Measurements from ENCODE around the gene GAREM1.
"Not testable (repeated sequence)": the region's sequence is repeated elsewhere in the genome, so short reads cannot be mapped to it uniquely, and the experiment has no call there.

Gene GAREM1

DNA sequence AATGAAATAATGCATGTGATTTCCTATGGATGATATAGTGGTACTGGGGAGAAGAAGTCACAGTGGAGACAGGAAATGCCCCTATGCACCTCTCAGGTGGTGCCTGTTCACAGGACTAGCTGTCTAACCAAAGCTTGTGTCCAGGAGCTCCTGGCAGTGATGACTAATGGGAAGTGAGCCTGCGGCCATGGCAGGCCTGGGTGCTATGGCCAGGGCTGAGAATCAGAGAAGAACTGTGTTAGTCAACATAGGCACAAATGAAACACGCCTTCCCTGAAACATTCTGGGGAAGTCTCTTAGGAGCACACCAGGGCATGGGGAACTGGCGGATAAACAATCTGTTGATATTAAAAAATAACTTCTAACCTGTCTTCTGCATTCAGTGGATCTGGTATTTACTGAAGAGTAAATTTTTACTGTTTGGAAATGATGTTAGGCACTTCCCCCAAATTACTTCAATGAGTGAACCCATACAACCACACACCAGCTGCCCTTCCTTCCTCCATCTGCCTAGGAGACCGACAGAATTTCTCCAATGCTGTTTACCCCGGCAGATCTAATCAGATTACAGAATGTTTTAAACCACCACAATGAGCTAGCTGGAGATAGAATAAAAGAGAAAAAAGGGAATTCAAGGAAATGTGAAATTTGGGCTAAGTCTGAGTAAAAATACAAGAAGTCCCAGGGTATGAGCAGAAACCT lies 213.4 kb downstream of the GAREM1 start:
- DNase-seq (ENCODE audit: low read depth in 3 of 3): no peak

DNA sequence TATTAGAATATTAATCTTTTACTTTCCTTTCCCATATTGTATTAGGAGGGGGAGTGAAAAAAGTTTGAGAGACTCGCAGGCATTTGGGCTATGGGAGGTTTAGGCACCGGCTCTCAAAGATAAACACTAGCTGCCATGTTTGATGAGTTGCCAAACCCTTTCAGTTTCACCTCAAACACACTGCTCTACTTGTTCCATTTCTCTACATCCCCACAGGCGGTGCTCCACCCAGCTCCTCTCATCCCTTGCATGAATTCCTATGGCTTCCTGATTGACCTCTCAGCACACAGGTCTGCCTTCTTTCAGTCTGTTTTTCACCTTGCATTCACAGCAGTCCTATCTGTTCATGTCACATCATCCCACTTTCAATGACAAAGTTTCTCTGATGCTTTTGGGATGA lies 215.1 kb downstream of the GAREM1 start:
- no peak for DNase-seq (ENCODE audit: low read depth in 3 of 3)

DNA sequence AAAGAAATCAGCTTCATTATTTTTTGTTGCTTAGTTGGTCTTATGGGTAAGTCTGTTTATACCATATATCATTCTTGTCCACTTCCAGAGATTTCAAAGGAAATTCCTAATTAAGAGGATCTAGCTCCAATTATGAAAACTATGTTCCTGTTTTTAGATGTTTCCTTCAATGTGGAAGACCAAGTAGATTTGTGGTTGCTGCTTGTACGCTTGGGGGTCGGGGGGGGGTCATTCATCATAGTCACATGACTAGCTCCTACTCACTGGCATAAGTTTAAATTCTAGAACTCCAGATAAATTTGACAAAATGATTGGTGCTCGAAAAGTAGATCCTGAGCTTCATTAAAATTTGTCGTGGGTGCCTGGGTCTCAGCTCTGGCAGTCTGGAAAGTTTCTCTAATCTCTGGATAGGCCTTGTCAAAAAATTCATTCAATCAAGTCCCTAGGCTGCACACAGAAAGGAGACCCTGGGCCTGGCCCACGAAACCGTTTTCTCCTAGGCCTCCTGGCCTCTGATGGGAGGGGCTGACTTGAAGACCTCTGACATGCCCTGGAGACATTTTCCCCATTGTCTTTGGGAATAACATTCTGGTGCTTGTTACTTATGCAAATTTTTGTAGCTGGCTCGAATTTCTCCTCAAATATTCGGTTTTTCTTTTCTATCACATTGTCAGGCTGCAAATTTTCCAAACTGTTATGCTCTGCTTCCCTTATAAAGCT lies 218.4 kb downstream of the GAREM1 start:
- DNase-seq (ENCODE audit: low read depth in 3 of 3): no peak

DNA sequence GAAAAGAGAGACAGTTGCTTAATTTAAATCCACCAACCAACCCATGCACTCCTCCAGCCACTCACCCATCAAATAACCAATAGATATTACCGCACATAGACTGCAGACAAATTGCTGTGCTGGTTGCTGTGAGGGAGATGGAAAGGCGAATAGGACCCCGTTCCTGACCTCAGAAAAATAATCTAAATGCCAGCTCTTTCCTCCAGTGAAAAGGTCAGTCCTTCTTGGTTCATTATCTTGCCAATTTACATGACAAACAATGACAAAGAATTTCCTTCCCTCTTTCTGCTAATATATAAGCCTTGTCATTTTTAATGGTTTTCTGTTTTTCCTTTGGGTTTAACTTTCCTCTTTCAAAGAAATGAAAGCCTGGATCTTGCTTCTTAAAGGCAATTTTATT lies 219.2 kb downstream of the GAREM1 start:
- no peak for DNase-seq (ENCODE audit: low read depth in 3 of 3)

DNA sequence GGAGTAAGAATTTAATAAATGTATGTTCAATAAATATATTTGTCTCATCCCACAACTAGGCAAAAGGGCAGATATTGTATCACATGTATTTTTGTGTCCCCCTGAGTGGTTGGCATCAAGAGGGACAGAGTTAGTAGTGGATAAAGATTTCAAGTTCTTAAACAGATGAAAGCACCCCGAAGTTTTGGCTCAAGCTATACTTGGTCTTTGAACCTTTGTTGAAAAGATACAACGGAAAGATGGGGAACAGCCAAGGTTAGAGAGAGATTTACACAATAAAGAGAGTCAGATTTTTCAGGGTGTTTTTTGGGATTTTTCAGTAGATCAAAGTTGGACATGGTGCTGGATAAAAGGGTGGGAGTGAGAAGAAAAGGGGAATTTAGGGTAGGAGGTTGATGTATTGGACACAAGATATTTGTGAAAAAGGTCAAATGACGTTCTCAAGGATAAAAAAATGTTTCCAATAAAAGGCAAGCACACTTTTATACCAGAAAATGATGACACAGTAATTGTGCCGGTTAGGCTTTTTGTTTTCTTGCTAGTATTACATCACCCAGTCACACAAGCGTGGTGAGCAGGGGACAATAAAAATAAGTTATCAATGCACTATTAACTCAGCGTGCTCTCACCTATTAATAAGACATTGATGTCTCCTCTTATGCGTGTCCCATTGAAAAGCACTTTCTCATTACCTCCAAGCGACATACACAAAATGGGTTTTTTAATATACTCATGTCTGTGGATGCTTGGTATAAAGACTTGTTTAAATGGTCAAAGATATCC lies 221.3 kb downstream of the GAREM1 start:
- DNase-seq (ENCODE audit: low read depth in 3 of 3): no peak

DNA sequence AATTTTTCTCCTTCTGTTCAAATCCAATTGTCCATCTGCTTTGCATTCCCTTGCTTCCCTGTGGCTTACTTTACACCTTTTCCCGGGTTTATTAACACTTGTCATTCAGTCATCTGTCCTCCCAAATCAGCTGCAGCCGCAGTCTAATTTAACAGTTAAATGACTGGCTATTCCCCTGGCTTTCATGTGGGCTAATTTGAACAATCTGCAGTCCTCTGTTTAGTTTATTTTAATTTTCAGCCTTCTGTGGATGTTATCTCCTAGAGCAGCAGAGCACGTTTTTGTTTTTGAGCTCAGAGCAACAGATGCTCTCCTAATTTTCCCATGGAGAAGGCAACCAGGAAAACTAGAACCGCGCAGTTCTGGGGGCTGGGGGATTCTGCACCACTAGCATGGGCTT lies 225.8 kb downstream of the GAREM1 start:
- no peak for DNase-seq (ENCODE audit: low read depth in 3 of 3)

DNA sequence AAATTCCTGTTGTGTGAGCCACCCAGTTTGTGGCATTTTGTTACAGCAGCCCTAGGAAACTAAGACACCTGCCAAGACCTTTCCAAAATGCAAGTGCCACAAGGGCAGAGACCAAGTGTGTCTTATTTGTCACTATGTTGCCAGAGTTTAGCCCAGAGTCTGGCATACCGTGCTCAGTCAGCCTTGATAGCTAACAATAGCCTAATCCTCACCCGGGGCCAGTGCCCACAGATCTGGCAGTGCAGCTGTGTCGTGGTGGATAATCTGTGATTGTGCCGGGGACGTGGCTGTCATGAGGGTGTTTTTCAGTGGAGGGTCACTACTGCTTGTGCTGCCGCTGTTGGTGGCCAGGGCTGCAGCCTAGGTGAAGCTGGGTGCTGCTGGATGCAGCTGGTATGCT lies 227.3 kb downstream of the GAREM1 start:
- no peak for DNase-seq (ENCODE audit: low read depth in 3 of 3)

DNA sequence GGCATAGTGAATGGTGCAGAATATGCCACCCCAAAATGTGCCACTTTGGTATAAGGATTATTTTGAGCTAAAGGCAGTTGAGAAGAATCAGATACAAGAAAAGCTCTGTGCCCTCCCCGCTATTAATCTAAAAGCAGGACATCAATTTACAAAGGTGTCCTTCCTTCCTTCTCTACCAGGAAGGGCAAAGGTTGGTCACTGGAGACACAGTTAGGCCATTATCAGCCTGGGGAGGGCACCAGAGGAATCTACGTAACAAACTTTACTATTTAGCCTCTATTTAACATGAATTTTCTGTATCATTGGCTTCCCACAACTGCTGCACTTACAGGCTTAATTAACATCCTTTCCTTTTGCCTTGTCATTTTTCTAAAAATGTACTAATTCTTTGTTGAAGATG lies 228.3 kb downstream of the GAREM1 start:
- no peak for DNase-seq (ENCODE audit: low read depth in 3 of 3)

DNA sequence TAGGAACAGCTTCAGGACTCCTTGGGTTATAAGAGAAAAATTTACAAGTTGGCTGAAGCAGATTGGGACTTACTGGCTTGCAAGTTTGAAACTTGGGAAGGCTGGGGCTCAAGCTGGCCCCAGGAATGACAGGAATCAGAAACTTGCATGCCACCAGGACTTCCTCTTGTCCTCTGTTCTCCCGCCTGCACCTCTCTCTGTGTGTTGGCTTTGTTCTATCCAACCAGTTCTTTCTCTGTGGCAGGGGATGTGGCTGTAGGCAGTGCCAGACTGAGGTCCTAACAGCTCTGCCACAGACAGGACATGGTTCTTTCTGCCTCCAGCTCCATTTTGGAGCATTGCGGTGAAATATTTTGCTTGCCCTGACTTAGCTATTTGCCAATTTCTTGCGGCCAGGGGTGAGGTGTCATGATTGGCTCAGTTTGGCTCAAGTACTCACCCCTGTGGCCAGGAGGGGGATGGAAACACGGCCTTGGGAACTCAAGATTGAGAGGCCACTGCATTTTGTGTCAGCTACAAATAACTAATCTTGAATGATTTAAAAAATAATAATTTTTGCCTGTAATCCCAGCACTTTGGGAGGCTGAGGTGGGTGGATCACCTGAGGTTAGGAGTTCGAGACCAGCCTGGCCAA lies 231.9 kb downstream of the GAREM1 start:
- DNase-seq (ENCODE audit: low read depth in 3 of 3): no peak

DNA sequence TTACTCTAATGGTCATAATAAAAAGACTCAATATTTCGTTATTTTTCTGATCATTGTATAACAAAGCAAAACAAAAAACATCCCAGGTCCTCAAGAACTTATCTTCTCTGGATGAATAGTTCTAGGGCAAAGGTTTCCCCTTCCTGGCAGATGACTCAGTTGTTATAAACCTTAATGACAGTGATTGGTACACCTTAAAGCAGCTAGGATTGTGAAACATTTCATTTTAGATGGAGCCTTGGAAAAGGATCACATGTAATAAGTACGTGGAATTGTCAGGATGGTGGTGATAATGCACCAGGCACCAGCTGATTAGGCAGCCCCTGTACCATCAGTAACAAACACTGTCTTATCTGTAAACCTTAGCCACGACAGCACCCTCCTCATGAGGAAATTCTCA lies 233.6 kb downstream of the GAREM1 start:
- DNase-seq (ENCODE audit: low read depth in 3 of 3): no peak

DNA sequence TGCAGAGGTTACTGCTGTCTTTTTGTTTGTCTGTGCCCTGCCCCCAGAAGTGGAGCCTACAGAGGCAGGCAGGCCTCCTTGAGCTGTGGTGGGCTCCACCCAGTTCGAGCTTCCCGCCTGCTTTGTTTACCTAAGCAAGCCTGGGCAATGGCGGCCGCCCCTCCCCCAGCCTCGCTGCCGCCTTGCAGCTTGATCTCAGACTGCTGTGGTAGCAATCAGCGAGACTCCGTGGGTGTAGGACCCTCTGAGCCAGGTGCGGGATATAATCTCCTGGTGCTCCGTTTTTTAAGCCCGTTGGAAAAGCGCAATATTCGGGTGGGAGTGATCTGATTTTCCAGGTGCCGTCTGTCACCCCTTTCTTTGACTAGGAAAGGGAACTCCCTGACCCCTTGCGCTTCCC lies 237.3 kb downstream of the GAREM1 start:
- DNase-seq (ENCODE audit: low read depth in 3 of 3): not testable (repeated sequence)

DNA sequence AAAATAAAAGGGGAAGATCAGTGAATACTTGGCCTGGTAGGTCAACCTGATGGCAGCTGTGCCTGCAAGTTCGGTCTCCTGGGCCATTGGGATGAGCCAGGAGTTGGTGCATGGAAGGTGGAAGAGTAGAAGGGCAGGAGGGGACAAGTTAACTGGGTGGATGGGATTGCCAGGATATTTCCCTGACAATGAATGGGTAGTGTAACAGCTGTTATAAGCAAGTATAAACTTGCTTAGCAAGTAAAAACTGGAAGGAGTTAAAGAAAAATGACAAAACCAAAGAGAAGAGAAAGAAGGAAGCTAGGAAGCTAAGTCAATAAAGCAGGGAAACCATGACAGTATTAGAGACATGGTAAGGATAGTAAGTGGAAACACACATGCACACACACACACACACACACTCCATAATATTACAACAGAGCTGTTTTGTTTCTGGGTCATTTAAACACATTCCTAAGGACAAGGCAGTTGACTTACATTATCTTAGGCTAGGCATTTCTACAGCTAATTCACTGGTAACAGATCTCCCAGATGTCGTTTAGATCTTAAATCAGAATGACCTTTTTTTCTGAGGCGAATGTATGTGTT lies 251.2 kb downstream of the GAREM1 start:
- no peak for DNase-seq (ENCODE audit: low read depth in 3 of 3)

DNA sequence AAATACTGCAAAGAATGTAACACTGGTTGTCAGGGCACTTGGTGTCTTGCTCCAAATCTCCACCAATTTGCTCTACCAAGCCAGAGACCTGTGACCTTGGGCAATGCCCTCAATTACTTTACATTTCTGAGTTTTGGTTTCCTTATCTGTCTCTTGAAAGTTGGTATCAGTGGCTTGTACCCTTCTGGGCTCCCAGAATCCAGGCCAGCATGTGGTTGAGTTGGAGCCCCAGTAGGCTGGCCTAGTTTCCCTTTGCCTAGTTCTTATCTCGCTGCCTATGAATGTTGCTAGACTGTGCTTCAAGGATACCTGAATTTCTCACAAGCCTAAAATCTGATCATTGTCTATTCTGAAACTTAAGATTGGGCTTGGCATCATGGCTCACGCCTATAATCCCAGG lies 254.3 kb downstream of the GAREM1 start:
- no peak for DNase-seq (ENCODE audit: low read depth in 3 of 3)

DNA sequence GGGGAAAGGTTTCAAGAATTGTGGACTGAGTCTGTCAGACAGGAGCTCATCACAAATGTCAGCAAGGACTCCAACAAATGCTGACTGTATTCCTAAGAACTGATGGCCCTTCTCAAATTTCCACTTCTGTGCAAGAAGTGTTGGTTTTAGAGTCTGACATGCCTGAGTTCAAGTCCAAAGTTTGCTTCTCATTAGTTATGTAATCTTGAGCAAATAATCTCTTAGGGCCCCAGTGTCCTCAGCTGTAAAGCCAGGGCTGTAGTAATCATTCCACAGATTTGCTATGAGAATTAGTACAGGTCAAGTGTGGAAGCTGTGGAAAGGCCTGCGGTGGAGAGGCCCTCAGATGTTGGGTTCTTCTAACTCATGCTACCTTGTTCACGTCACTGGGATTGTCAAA lies 257.0 kb downstream of the GAREM1 start:
- no peak for DNase-seq (ENCODE audit: low read depth in 3 of 3)

Data from stimulated activated CD4-positive, alpha-beta T cell treated with anti-CD3 and anti-CD28 coated beads, TNF-alpha, amount 100 ng/mL, for 48 hours (primary cell).